ENCODE results near the gene AGR3. TPM values are rescaled to one million over a fixed set of nuclear protein-coding genes. Genes with fewer than 3 reads are reported as not detected.

AGR3 gene
- total RNA-seq, 1 donor from 2014 or later, result 4.9 TPM

DNA sequence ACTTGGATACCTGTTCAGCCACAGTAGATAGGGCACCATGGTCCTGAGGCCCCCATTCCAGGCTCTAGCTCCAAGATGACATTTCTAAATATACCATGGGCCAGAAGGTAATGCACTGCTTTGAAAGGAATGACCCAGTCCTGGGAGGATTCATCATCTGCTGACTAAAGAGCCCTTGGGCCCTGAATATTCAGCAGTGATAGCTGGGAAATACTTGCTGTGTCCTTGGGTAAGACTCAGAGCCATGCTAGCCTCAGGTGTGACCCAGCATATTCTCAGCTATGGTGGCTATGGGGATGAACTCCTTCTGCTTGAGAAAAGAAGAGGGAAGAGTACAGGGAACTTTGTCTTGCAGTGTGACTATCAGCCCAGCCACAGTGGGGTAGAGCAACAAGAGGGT, 55.7 kb downstream of the AGR3 start:
- DNase-seq, result no peak

- no peak for DNase-seq
Measured at GRCh38 chr7:16822029-16822428, 59.8 kb downstream of the AGR3 start.

DNA sequence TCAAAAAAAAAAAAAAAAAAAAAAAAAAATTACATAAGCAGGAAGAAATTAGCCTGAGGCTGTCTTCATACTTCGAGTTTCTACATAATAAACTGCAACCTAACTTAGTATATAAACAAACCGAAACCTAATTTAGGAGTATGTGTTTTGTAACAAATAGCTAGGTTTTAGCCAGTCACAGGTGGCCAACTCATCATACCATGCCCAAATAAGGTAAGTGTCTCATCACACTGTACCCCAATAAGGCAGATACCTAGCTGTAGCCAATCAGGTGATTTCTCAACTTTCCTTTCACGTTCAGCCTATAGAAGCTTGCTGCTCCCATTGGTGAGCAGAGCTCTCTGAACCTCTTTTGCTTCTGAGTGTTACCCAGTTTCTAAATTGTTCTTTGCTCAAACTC, 63.1 kb downstream of the AGR3 start:
- no peak for DNase-seq

- no peak for DNase-seq
Measured at GRCh38 chr7:16817536-16817935, 64.2 kb downstream of the AGR3 start.

GRCh38 chr7:16816824-16817223, 65.0 kb downstream of the AGR3 start:
- DNase-seq, result no peak

- no peak for DNase-seq
Measured at GRCh38 chr7:16815001-16815400, 66.8 kb downstream of the AGR3 start.

GRCh38 chr7:16813232-16813616, 68.6 kb downstream of the AGR3 start:
- DNase-seq, result no peak

- no peak for DNase-seq
Measured at GRCh38 chr7:16812542-16813231, 69.1 kb downstream of the AGR3 start.

DNA sequence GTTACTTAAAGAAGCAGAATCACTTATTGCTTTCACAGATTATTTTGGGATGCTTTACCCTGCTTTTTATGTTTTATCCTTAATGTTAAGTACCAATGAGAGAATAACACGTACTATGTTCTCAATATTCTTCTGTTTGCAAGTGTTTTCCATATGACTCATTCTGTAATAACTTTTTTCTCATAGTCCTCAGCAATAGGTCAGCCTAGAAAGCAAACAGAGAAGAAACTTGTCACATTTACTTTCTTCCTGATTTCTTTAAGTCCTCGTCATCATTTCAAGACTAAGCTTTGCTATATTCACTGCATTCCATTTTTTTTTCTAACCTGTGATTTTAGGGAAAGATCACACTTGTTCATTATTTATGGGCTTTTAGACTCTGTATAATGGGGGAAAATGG, 70.2 kb downstream of the AGR3 start:
- no peak for DNase-seq

- DNase-seq, result no peak
Measured at GRCh38 chr7:16810573-16810972, 71.2 kb downstream of the AGR3 start.

- DNase-seq, result no peak
Measured at GRCh38 chr7:16810112-16810511, 71.7 kb downstream of the AGR3 start.

Small RNA genes within 50 kb of the gene (small RNA-seq; reads per million reads assigned to genes)
- not detected for gene AC098592.2 (ENCODE audit: low replicate concordance)

Other genes starting within 250 kb of the AGR3 start
- 33.5 TPM for gene ANKMY2, start 236.2 kb downstream of the AGR3 start, total RNA-seq
- gene BZW2, start 235.8 kb downstream of the AGR3 start, total RNA-seq, result 210 TPM
- 33.8 TPM for gene TSPAN13, start 128.2 kb downstream of the AGR3 start, total RNA-seq
- gene AGR2, start 77.0 kb downstream of the AGR3 start, total RNA-seq, result 73.1 TPM

Data from tongue (tissue), 3 donors.